ENCODE results near the gene OPA3. TPM values are rescaled to one million over a fixed set of nuclear protein-coding genes. Genes with fewer than 3 reads are reported as not detected.

Gene OPA3
- total RNA-seq, 1 donor from 2014 or later, result 3.7 TPM

DNA sequence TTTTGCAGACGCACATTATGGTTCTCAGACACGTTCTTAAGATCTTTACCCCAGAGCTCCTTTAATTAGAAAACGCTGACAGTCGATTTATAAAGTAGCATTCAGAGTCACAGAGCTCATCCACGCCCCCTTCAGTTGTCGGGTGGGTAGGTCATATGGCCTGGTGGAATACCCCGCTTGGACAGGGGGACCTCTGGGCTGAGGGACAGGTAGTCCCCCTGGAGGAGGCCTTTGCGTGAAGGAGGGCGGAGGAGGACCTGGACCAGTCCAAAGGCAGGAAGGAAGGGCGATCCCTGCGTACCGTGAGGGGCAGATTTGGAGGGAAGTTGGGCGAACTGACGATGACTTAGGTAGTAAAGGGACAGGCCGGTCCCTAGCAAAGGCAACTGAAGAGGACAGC, 56.9 kb downstream of the OPA3 start:
- Histone ChIP-seq H3K4me1 (peaks cover 7% of the 10 kb centered on the region), H2AFZ (replicated peaks) (no peak overlapping the region), H3K79me2 (ENCODE audit: low read depth) (no peaks in the 10 kb centered on the region), H3K4me3 (peak overlapping the region; percentile 53), H3K27ac (no peak overlapping the region), H3K4me2 (peak overlapping the region; percentile 83), H3K9me3 (ENCODE audit: low read depth) (no peaks in the 10 kb centered on the region), H3K9ac (no peak overlapping the region), H3K27me3 (peaks cover 13% of the 10 kb centered on the region), H3F3A (ENCODE audit: low read depth) (peaks cover 43% of the 10 kb centered on the region), H4K20me1 (ENCODE audit: low read depth) (peaks cover 5% of the 10 kb centered on the region), H3K36me3 (no peaks in the 10 kb centered on the region)
- Mint-ChIP-seq H3K27ac (no peak overlapping the region), H3K27me3 (ENCODE audit: insufficient read depth, low read depth) (peaks cover 13% of the 10 kb centered on the region), H3K4me3 (peak overlapping the region; percentile 6), H3K9me3 (peaks cover 15% of the 10 kb centered on the region), H3K4me1 (peaks cover 14% of the 10 kb centered on the region), H3K36me3 (peaks cover 23% of the 10 kb centered on the region)
- peak; percentile 39 for DNase-seq (ENCODE audit: low spot score)
- TF ChIP-seq EZH2 (IDR thresholded peaks at IDR 0.05), result no peak
- no peak for TF ChIP-seq EZH2phosphoT487 (IDR thresholded peaks at IDR 0.05)
- TF ChIP-seq, protein P1, sequence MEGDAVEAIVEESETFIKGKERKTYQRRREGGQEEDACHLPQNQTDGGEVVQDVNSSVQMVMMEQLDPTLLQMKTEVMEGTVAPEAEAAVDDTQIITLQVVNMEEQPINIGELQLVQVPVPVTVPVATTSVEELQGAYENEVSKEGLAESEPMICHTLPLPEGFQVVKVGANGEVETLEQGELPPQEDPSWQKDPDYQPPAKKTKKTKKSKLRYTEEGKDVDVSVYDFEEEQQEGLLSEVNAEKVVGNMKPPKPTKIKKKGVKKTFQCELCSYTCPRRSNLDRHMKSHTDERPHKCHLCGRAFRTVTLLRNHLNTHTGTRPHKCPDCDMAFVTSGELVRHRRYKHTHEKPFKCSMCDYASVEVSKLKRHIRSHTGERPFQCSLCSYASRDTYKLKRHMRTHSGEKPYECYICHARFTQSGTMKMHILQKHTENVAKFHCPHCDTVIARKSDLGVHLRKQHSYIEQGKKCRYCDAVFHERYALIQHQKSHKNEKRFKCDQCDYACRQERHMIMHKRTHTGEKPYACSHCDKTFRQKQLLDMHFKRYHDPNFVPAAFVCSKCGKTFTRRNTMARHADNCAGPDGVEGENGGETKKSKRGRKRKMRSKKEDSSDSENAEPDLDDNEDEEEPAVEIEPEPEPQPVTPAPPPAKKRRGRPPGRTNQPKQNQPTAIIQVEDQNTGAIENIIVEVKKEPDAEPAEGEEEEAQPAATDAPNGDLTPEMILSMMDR (IDR thresholded peaks at IDR 0.05), result peak; percentile 23

DNA sequence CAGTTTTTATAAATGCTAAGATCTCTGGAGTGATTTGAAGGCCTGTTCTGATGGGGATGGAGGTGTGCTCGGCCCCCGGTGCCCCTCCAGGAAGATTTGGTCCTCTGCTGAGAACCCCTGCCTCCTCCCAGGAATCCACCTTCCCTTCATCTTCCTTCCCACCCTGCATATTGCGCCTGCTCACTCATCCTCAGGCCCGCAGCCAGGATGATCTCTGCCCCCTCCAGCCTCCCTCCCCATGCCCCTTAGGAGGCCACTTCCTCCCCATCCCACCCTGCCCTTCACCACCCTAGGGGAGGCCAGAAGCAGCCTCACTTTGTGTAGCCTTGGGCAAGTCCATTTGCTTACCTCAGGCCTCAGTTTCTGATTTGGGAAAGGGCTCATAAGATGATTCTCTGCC, 57.6 kb downstream of the OPA3 start:
- Histone ChIP-seq H3K9ac (no peak overlapping the region), H3K27ac (no peak overlapping the region), H3K9me3 (ENCODE audit: low read depth) (no peaks in the 10 kb centered on the region), H3F3A (ENCODE audit: low read depth) (peaks cover 47% of the 10 kb centered on the region), H4K20me1 (ENCODE audit: low read depth) (peaks cover 5% of the 10 kb centered on the region), H2AFZ (replicated peaks) (no peak overlapping the region), H3K4me1 (peaks cover 7% of the 10 kb centered on the region), H3K4me3 (no peak overlapping the region), H3K4me2 (no peak overlapping the region), H3K27me3 (peaks cover 13% of the 10 kb centered on the region), H3K36me3 (no peaks in the 10 kb centered on the region), H3K79me2 (ENCODE audit: low read depth) (no peaks in the 10 kb centered on the region)
- peaks cover 10% of the 10 kb centered on the region for H3K9me3 Mint-ChIP-seq
- no peak overlapping the region for H3K27ac Mint-ChIP-seq
- H3K27me3 Mint-ChIP-seq (ENCODE audit: insufficient read depth, low read depth), result peaks cover 13% of the 10 kb centered on the region
- H3K4me1 Mint-ChIP-seq, result peaks cover 14% of the 10 kb centered on the region
- no peak for DNase-seq (ENCODE audit: low spot score)
- H3K36me3 Mint-ChIP-seq, result peaks cover 21% of the 10 kb centered on the region
- no peak overlapping the region for H3K4me3 Mint-ChIP-seq
- TF ChIP-seq, protein P1 (IDR thresholded peaks at IDR 0.05), result no peak
- TF ChIP-seq EZH2phosphoT487 (IDR thresholded peaks at IDR 0.05), result no peak
- no peak for TF ChIP-seq EZH2 (IDR thresholded peaks at IDR 0.05)

DNA sequence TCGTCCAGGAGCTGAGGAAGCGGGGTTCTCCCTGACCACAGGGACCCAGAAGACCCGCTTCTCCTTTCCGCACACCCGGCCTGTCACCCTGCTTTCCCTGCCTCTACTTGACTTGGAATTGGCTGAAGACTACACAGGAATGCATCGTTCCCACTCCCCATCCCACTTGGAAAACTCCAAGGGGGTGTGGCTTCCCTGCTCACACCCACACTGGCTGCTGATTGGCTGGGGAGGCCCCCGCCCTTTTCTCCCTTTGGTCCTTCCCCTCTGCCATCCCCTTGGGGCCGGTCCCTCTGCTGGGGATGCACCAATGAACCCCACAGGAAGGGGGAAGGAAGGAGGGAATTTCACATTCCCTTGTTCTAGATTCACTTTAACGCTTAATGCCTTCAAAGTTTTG, 58.5 kb downstream of the OPA3 start:
- H3K27ac ChIP-seq, result no peak overlapping the region

More for the DNA sequence above, 58.5 kb downstream of the OPA3 start:
- Mint-ChIP-seq H3K9me3 (peaks cover 2% of the 10 kb centered on the region), H3K4me3 (no peak overlapping the region), H3K27ac (no peak overlapping the region), H3K4me1 (peaks cover 14% of the 10 kb centered on the region), H3K27me3 (ENCODE audit: insufficient read depth, low read depth) (peaks cover 13% of the 10 kb centered on the region), H3K36me3 (peaks cover 16% of the 10 kb centered on the region)
- H3K4me1 ChIP-seq, result peaks cover 7% of the 10 kb centered on the region
- H3K4me2 ChIP-seq, result no peak overlapping the region
- no peak overlapping the region for H3K4me3 ChIP-seq
- no peak for TF ChIP-seq EZH2 (IDR thresholded peaks at IDR 0.05)
- TF ChIP-seq, protein P1 (IDR thresholded peaks at IDR 0.05), result no peak
- no peak for TF ChIP-seq EZH2phosphoT487 (IDR thresholded peaks at IDR 0.05)
- H3K9me3 ChIP-seq (ENCODE audit: low read depth), result no peaks in the 10 kb centered on the region
- H3K36me3 ChIP-seq, result no peaks in the 10 kb centered on the region
- no peaks in the 10 kb centered on the region for H3K79me2 ChIP-seq (ENCODE audit: low read depth)
- peaks cover 5% of the 10 kb centered on the region for H4K20me1 ChIP-seq (ENCODE audit: low read depth)
- H2AFZ ChIP-seq (replicated peaks), result no peak overlapping the region
- peaks cover 47% of the 10 kb centered on the region for H3F3A ChIP-seq (ENCODE audit: low read depth)
- peak; percentile 89 for DNase-seq (ENCODE audit: low spot score)
- H3K27me3 ChIP-seq, result peaks cover 13% of the 10 kb centered on the region
- no peak overlapping the region for H3K9ac ChIP-seq
